Urinary bladder (tissue), 4 donors: Measurements from ENCODE around the gene MRPS12. TPM values are rescaled to one million over a fixed set of nuclear protein-coding genes. Genes with fewer than 3 reads are reported as not detected.
"Not testable (repeated sequence)": the region's sequence is repeated elsewhere in the genome, so short reads cannot be mapped to it uniquely, and the experiment has no call there.

ENCODE experiments used
- DNase-seq: peaks from one replicate; pipeline ENCODE4 v3.0.0-alpha.2; 2015; ENCODE audit errors: extremely low spot score
- H3K27ac ChIP-seq: one replicate; pipeline ENCODE4 v1.5.1; 2013; ENCODE audit warnings: low read depth, mild to moderate bottlenecking, moderate library complexity
- H3K36me3 ChIP-seq: one replicate; pipeline ENCODE4 v1.6.1; 2013; ENCODE audit warnings: mild to moderate bottlenecking, moderate library complexity; ENCODE audit not compliant: insufficient read depth
- H3K4me1 ChIP-seq: one replicate; pipeline ENCODE4 v1.6.1; 2013; ENCODE audit warnings: mild to moderate bottlenecking, moderate library complexity; ENCODE audit not compliant: insufficient read depth
- H3K4me3 ChIP-seq: one replicate; pipeline ENCODE4 v1.5.1; 2013; ENCODE audit warnings: low read depth, low read length
- WGBS: extraction: QIAGEN DNeasy Blood & Tissue Kit; methylation state at CpG from one replicate; pipeline ENCODE4 v1.1.7; 2013; 5-methylcytosine and 5-hydroxymethylcytosine counted together
- polyA plus RNA-seq: library from polyadenylated mRNA; stranded (reverse); fragments of 200-250 nt; gene quantifications from one replicate; pipeline ENCODE4 v1.2.3, GENCODE V29; 2013
- total RNA-seq: library from RNA; depleted of rRNA; stranded (reverse); fragments of >200 nt; gene quantifications from one replicate; pipeline ENCODE4 v1.2.3, GENCODE V29; 2014
- donor health status: healthy with polysubstance abuse.
- donor health status: healthy.

The MRPS12 gene
- total and polyA plus RNA-seq, 2 donors, result 14.7 to 42.5 TPM

GRCh38 chr19:38933544-38933943 is 2.8 kb downstream of the MRPS12 start:
- Histone ChIP-seq H3K36me3 (peaks cover 4% of the 10 kb centered on the region), H3K4me3 (no peak overlapping the region), H3K4me1 (no peaks in the 10 kb centered on the region), H3K27ac (no peak overlapping the region)
- no peak for DNase-seq
- 85% methylated on average over 4 of the region's 4 CpGs for WGBS

DNA sequence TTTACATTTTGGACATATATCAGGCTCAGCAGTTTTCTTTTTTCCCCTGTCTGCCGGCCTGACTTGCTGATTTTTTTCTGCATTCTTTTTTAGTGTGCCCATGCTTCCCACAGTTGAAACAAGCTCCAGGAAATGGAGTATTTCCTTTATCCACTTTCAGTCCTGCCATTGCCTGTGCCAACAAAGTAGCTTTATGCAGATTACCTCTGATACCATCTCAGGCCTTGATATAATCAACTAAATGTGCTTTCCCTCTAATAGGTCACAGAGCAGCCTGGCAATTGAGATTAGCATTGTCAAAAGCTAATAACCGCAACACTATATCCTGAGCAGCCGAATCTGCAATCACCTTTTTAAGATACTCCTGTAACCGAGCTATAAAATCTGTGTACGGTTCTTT is 9.2 kb downstream of the MRPS12 start:
- Histone ChIP-seq H3K27ac (no peak overlapping the region), H3K36me3 (no peaks in the 10 kb centered on the region), H3K4me3 (no peak overlapping the region), H3K4me1 (no peaks in the 10 kb centered on the region)
- 44% methylated on average over 5 of the region's 5 CpGs for WGBS
- DNase-seq, result no peak

DNA sequence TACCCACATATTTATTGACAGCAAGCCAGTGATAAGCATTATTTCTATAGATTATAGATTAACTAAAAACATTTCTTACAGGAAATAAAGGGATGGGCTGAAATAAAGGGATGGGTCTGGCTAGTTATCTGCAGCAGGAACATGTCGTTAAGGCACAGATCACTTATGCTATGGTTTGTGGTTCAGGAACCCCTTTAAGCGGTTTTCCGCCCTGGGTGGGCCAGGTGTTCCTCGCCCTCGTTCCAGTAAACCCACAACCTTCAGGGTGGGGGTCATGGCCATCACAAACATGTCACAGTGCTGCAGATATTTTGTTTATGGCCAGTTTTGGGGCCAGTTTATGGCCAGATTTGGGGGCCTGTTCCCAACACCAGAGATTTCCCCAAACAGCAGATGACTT is 10.7 kb downstream of the MRPS12 start:
- not testable (repeated sequence) for H3K36me3 ChIP-seq, H3K4me1 ChIP-seq, H3K4me3 ChIP-seq, H3K27ac ChIP-seq, DNase-seq
- WGBS, result 79% methylated on average over 5 of the region's 5 CpGs

DNA sequence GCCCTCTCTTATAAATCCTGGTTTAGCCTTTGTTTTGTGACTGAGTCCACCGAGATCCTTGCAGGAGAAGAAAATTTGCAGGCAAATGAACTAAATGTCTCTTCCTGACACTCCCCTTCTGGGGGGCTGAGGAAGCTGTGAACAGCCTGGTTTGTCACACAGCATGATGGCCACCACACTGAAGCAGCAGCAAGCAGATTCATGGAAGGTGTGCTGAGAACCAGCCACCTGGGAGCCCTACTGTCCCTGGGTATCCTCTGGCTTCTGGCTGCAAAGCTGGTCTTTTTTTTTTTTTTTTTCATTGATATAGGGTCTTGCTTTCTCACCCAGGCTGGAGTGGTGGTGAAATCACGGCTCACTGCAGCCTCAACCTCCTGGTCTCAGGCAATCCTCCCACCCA is 11.2 kb downstream of the MRPS12 start:
- Histone ChIP-seq H3K36me3 (no peaks in the 10 kb centered on the region), H3K4me3 (no peak overlapping the region), H3K4me1 (no peaks in the 10 kb centered on the region), H3K27ac (no peak overlapping the region)
- 75% methylated on average over 2 of the region's 2 CpGs for WGBS
- no peak for DNase-seq

DNA sequence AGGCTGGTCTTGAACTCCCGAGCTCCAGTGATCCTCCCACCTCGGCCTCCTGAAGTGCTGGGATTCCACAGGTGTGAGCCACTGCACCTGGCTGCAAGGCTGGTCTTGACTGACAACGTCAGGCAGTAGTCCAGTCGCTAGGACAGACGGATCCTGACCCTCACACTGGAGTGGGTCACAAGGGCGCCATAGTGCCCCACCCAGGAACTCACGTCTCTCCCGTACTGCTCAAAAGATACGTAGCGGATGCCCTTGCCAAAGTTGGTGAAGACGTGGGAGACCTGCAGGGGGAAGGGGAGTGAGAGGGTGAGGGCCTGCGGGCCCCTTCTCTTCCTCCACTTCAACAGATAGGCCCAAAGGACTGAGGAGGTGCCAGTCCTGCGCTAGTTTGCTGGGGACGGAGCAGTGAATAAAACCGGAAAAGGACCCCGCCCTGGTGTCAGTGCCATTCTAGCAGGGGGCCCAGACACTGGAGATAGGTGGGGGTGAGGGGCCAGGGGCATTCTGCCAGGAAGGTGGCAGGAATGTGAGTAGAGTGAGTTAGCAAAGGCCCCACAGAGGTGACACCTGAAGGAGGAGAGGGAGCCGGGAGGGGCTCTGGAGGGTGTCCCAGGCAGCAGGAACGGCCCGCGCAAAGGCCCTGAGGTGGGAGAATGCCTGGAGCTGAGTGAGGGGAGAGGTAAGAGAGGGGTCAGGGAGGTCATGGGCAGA is 11.9 kb downstream of the MRPS12 start:
- H3K27ac ChIP-seq, result no peak overlapping the region
- no peak overlapping the region for H3K4me3 ChIP-seq
- WGBS, result 86% methylated on average over 20 of the region's 20 CpGs
- H3K4me1 ChIP-seq, result no peaks in the 10 kb centered on the region
- DNase-seq, result no peak
- no peaks in the 10 kb centered on the region for H3K36me3 ChIP-seq

- no peaks in the 10 kb centered on the region for H3K36me3 ChIP-seq
- WGBS, result 84% methylated on average over 12 of the region's 12 CpGs
- DNase-seq, result no peak
- no peak overlapping the region for H3K4me3 ChIP-seq
- peaks cover 2% of the 10 kb centered on the region for H3K4me1 ChIP-seq
- H3K27ac ChIP-seq, result no peak overlapping the region
These were observed 14.3 kb downstream of the MRPS12 start for GRCh38 chr19:38944981-38945506.

- H3K27ac ChIP-seq, result no peak overlapping the region
- H3K36me3 ChIP-seq, result no peaks in the 10 kb centered on the region
- H3K4me1 ChIP-seq, result peaks cover 2% of the 10 kb centered on the region
- WGBS, result 92% methylated on average over 3 of the region's 3 CpGs
- H3K4me3 ChIP-seq, result no peak overlapping the region
- no peak for DNase-seq
These were observed 15.0 kb downstream of the MRPS12 start for GRCh38 chr19:38945562-38946228.

- H3K27ac ChIP-seq, result no peak overlapping the region
- DNase-seq, result no peak
- WGBS, result 90% methylated on average over 11 of the region's 11 CpGs
- H3K36me3 ChIP-seq, result no peaks in the 10 kb centered on the region
- peaks cover 2% of the 10 kb centered on the region for H3K4me1 ChIP-seq
- no peak overlapping the region for H3K4me3 ChIP-seq
These were observed 15.7 kb downstream of the MRPS12 start for GRCh38 chr19:38946229-38947010.

GRCh38 chr19:38949580-38950367 is 19.0 kb downstream of the MRPS12 start:
- 9% methylated on average over 72 of the region's 72 CpGs for WGBS
- Histone ChIP-seq H3K4me3 (peak overlapping the region; percentile 25), H3K4me1 (peaks cover 2% of the 10 kb centered on the region), H3K36me3 (no peaks in the 10 kb centered on the region), H3K27ac (no peak overlapping the region)
- peak; percentile 28 for DNase-seq

DNA sequence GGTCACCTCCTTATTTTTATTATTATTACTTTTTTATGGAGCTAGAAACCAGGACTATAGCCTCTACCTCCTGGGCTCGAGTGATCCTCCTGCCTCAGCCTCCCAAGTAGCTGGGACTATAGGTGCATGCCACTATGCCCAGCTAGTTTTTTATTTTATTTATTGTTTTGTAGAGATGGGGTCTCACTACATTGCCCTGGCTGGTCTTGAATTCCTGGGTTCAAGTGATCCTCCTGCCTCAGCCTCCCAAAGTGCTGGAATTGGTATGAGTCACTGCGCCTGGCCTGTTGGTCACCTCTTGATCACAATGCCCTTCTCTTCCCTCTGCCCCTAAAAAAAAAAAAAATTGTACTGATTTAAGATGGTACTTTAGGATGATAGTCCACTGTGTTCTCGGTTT is 20.4 kb downstream of the MRPS12 start:
- DNase-seq, result no peak
- 82% methylated on average over 3 of the region's 3 CpGs for WGBS
- H3K27ac ChIP-seq, result no peak overlapping the region

GRCh38 chr19:38952395-38953165 is 21.8 kb downstream of the MRPS12 start:
- H3K36me3 ChIP-seq, result no peaks in the 10 kb centered on the region
- H3K4me3 ChIP-seq, result no peak overlapping the region
- no peak for DNase-seq
- no peak overlapping the region for H3K27ac ChIP-seq
- peaks cover 2% of the 10 kb centered on the region for H3K4me1 ChIP-seq
- WGBS, result 79% methylated on average over 13 of the region's 13 CpGs

More for the DNA sequence above, 20.4 kb downstream of the MRPS12 start:
- Histone ChIP-seq H3K4me3 (no peak overlapping the region), H3K36me3 (no peaks in the 10 kb centered on the region), H3K4me1 (peaks cover 2% of the 10 kb centered on the region)

DNA sequence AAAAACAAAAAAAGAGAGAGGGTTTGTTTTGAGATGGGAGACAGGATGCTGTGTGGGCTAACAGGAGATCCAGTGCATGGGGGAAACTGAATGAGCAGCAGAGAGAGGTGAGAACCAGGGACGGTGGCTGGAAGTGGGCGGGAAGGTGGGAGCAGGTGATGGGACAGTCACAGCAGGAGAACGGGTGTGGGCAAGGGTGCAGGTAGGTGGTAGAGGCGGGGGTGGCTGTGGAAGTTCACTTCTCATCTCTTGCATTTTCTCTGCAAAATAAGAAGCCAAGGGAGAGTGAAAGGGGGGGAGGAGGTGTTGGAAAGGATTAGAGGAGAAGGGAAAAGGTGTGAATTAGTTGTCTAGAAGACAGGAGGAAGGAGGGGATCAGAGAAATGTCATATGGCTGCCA is 22.9 kb downstream of the MRPS12 start:
- DNase-seq, result no peak
- Histone ChIP-seq H3K4me1 (peaks cover 2% of the 10 kb centered on the region), H3K36me3 (no peaks in the 10 kb centered on the region), H3K4me3 (no peak overlapping the region), H3K27ac (no peak overlapping the region)
- WGBS, result 71% methylated on average over 4 of the region's 4 CpGs
